WTC11 (cell line): ENCODE data around the gene LRRN3.

Experiments used
- CREB1 ChIP-seq: sonication (generic); formaldehyde crosslinking; IDR thresholded peaks from 2 replicates; pipeline ENCODE4 v1.8.0; 2023; ENCODE audit warnings: mild to moderate bottlenecking, missing genetic modification reagents
- CREM ChIP-seq: sonication (generic); formaldehyde crosslinking; IDR thresholded peaks from 2 replicates; pipeline ENCODE4 v1.8.1; 2022; ENCODE audit warnings: mild to moderate bottlenecking, missing genetic modification reagents, moderate library complexity
- ELF4 ChIP-seq: sonication (generic); formaldehyde crosslinking; IDR thresholded peaks from 2 replicates; pipeline ENCODE4 v1.8.1; 2022; ENCODE audit warnings: low read depth, mild to moderate bottlenecking, moderate library complexity, missing genetic modification reagents
- FOXK1 ChIP-seq: sonication (generic); formaldehyde crosslinking; IDR thresholded peaks from 2 replicates; pipeline ENCODE4 v1.8.0; 2022; ENCODE audit warnings: mild to moderate bottlenecking, moderate library complexity, missing genetic modification reagents
- JAZF1 ChIP-seq: fragments of 250-450 bp; sonication (Bioruptor Pico); IDR thresholded peaks from 2 replicates; pipeline ENCODE4 v1.9.0; 2021; ENCODE audit warnings: moderate library complexity, mild to moderate bottlenecking, inconsistent platforms
- NR1H2 ChIP-seq: sonication (generic); formaldehyde crosslinking; IDR thresholded peaks from 2 replicates; pipeline ENCODE4 v1.9.0; 2021; ENCODE audit warnings: mild to moderate bottlenecking, moderate library complexity, missing genetic modification reagents
- SMAD3 ChIP-seq: sonication (generic); formaldehyde crosslinking; IDR thresholded peaks from 2 replicates; pipeline ENCODE4 v1.8.0; 2022; ENCODE audit warnings: missing genetic modification reagents, mild to moderate bottlenecking, borderline replicate concordance
- SMAD4 ChIP-seq: sonication (generic); formaldehyde crosslinking; IDR thresholded peaks from 2 replicates; pipeline ENCODE4 v1.8.0; 2022; ENCODE audit warnings: mild to moderate bottlenecking, missing genetic modification reagents
- SP1 ChIP-seq: sonication (generic); formaldehyde crosslinking; conservative IDR thresholded peaks from 2 replicates; pipeline ENCODE4 v1.8.1; 2022; ENCODE audit warnings: missing genetic modification reagents
- ZBTB21 ChIP-seq: sonication (generic); formaldehyde crosslinking; IDR thresholded peaks from 2 replicates; pipeline ENCODE4 v1.8.1; 2023; ENCODE audit warnings: mild to moderate bottlenecking, missing genetic modification reagents, borderline replicate concordance
- ZNF232 ChIP-seq: sonication (generic); formaldehyde crosslinking; IDR thresholded peaks from 2 replicates; pipeline ENCODE4 v1.8.0; 2022; ENCODE audit warnings: mild to moderate bottlenecking, missing genetic modification reagents
- TF ChIP-seq, protein P1 (sequence below): fragments of 200-600 bp; IDR thresholded peaks from 2 replicates; pipeline ENCODE4 v1.8.0; 2022; ENCODE audit warnings: antibody characterized with exemption
- TF ChIP-seq, protein P2 (sequence below): sonication (generic); formaldehyde crosslinking; conservative IDR thresholded peaks from 2 replicates; pipeline ENCODE4 v1.8.1; 2023; ENCODE audit warnings: mild to moderate bottlenecking, low read depth, missing genetic modification reagents, moderate library complexity
- TF ChIP-seq, protein P3 (sequence below): sonication (generic); formaldehyde crosslinking; IDR thresholded peaks from 2 replicates; pipeline ENCODE4 v1.8.1; 2023; ENCODE audit warnings: mild to moderate bottlenecking, missing genetic modification reagents, moderate library complexity

GRCh38 chr7:111159426-111159825 is 68.5 kb downstream of the LRRN3 start:
- no peak for TF ChIP-seq CREM
- TF ChIP-seq, protein P1, sequence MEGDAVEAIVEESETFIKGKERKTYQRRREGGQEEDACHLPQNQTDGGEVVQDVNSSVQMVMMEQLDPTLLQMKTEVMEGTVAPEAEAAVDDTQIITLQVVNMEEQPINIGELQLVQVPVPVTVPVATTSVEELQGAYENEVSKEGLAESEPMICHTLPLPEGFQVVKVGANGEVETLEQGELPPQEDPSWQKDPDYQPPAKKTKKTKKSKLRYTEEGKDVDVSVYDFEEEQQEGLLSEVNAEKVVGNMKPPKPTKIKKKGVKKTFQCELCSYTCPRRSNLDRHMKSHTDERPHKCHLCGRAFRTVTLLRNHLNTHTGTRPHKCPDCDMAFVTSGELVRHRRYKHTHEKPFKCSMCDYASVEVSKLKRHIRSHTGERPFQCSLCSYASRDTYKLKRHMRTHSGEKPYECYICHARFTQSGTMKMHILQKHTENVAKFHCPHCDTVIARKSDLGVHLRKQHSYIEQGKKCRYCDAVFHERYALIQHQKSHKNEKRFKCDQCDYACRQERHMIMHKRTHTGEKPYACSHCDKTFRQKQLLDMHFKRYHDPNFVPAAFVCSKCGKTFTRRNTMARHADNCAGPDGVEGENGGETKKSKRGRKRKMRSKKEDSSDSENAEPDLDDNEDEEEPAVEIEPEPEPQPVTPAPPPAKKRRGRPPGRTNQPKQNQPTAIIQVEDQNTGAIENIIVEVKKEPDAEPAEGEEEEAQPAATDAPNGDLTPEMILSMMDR: no peak
- no peak for TF ChIP-seq JAZF1 (CRISPR knock-in tag)
- TF ChIP-seq SP1: no peak
- no peak for TF ChIP-seq ELF4 (CRISPR knock-in tag)
- no peak for TF ChIP-seq SMAD4 (CRISPR knock-in tag)
- no peak for TF ChIP-seq CREB1
- TF ChIP-seq, protein P2, sequence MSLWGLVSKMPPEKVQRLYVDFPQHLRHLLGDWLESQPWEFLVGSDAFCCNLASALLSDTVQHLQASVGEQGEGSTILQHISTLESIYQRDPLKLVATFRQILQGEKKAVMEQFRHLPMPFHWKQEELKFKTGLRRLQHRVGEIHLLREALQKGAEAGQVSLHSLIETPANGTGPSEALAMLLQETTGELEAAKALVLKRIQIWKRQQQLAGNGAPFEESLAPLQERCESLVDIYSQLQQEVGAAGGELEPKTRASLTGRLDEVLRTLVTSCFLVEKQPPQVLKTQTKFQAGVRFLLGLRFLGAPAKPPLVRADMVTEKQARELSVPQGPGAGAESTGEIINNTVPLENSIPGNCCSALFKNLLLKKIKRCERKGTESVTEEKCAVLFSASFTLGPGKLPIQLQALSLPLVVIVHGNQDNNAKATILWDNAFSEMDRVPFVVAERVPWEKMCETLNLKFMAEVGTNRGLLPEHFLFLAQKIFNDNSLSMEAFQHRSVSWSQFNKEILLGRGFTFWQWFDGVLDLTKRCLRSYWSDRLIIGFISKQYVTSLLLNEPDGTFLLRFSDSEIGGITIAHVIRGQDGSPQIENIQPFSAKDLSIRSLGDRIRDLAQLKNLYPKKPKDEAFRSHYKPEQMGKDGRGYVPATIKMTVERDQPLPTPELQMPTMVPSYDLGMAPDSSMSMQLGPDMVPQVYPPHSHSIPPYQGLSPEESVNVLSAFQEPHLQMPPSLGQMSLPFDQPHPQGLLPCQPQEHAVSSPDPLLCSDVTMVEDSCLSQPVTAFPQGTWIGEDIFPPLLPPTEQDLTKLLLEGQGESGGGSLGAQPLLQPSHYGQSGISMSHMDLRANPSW (CRISPR knock-in tag): no peak
- no peak for TF ChIP-seq SMAD3 (CRISPR knock-in tag)
- TF ChIP-seq ZBTB21: no peak
- TF ChIP-seq ZNF232: no peak
- TF ChIP-seq FOXK1 (CRISPR knock-in tag): no peak
- no peak for TF ChIP-seq NR1H2 (CRISPR knock-in tag)
- TF ChIP-seq, protein P3, sequence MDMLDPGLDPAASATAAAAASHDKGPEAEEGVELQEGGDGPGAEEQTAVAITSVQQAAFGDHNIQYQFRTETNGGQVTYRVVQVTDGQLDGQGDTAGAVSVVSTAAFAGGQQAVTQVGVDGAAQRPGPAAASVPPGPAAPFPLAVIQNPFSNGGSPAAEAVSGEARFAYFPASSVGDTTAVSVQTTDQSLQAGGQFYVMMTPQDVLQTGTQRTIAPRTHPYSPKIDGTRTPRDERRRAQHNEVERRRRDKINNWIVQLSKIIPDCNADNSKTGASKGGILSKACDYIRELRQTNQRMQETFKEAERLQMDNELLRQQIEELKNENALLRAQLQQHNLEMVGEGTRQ (CRISPR knock-in tag): no peak
